ENCODE data around the gene FMNL2.

FMNL2 gene

DNA sequence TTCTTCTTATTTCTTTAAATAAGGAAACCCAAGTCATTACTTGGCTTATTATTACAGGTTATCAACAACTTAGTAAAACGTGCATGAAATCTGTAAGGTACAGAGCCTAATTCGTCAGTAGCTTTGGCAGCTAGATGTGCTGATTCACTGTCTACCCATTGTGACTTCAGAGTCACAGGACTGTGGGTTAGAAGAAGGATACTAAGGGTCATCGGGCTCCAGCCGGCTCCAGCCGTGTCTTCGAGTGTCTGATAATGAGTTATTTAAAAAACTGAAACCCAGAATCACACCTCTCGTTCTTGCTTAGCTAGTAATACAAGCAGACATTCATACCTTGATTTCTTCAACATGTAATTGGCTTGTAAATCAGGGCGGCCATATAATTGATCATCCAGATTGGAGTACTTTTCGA lies 170.5 kb downstream of the FMNL2 start:
- no peak overlapping the region for H3K4me3 ChIP-seq (ENCODE audit: control insufficient read depth, low read depth, low read length)

DNA sequence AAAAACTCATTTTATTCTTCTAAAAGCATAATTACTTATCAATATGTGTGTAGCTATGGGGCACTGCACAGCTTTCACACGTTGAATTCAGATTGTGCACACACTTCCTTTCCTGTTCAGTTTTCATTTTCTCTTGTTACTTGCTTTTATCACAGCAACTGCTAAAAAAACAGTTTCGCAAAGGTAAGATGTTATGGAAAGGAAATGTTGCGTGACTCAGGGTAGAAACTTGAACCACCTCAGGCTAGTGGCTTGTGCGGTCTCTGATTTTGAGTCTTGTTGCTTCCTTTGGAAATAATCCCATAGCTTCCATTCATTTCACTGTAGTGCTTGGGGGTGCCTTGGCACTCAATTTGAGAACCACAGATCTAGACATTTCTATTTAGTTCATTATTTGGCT lies 171.9 kb downstream of the FMNL2 start:
- TF ChIP-seq, protein P1, sequence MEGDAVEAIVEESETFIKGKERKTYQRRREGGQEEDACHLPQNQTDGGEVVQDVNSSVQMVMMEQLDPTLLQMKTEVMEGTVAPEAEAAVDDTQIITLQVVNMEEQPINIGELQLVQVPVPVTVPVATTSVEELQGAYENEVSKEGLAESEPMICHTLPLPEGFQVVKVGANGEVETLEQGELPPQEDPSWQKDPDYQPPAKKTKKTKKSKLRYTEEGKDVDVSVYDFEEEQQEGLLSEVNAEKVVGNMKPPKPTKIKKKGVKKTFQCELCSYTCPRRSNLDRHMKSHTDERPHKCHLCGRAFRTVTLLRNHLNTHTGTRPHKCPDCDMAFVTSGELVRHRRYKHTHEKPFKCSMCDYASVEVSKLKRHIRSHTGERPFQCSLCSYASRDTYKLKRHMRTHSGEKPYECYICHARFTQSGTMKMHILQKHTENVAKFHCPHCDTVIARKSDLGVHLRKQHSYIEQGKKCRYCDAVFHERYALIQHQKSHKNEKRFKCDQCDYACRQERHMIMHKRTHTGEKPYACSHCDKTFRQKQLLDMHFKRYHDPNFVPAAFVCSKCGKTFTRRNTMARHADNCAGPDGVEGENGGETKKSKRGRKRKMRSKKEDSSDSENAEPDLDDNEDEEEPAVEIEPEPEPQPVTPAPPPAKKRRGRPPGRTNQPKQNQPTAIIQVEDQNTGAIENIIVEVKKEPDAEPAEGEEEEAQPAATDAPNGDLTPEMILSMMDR (conservative IDR thresholded peaks at IDR 0.05; ENCODE audit: control insufficient read depth, insufficient read depth, low read depth, low read length), result no peak
- H3K4me3 ChIP-seq (ENCODE audit: control insufficient read depth, low read depth, low read length), result no peak overlapping the region
- peak; percentile 46 for DNase-seq (ENCODE audit: low read depth)

More for the DNA sequence above, 170.5 kb downstream of the FMNL2 start:
- TF ChIP-seq, protein P1 (conservative IDR thresholded peaks at IDR 0.05; ENCODE audit: control insufficient read depth, insufficient read depth, low read depth, low read length), result no peak
- DNase-seq (ENCODE audit: low read depth), result peak; percentile 89

DNA sequence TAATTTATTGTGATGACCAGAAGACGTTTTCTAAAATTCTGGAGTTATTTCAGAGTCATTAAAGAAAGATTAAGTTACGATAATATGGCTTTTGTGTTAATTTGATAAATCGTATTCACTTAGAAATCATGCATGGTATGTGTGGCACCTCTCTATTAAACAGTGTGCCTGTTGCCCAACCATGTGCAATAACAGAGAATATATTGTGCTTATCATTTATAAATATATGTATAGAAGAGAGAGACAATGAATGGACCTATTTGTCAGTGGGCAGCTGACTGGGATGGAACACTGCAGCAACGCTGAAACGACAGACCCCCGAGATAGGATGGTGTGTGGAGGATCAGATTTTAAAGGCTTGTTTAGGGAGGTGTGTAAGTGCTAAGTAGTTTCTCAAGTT lies 172.9 kb downstream of the FMNL2 start:
- H3K4me3 ChIP-seq (ENCODE audit: control insufficient read depth, low read depth, low read length), result no peak overlapping the region
- TF ChIP-seq, protein P1 (conservative IDR thresholded peaks at IDR 0.05; ENCODE audit: control insufficient read depth, insufficient read depth, low read depth, low read length), result no peak
- no peak for DNase-seq (ENCODE audit: low read depth)

DNA sequence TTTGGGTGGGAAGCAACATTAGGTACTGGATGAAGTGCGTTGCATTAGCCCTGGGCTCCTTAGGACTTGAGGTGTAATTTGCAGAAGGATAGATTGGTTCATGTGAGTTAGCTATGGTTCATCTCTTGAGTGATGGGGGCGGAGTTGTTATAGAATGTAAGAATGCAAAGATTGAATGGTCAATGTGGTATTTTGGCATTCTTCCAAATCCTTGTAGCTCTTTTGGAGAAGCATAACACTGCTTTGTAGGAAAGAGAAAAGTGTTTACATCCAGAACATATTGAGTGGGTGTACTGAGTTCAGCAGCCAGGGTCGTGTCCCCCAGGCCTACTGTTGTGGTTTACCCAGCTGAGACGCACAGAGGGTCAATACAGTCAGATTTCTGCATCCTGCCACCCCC lies 173.5 kb downstream of the FMNL2 start:
- H3K4me3 ChIP-seq (ENCODE audit: control insufficient read depth, low read depth, low read length), result no peak overlapping the region
- TF ChIP-seq, protein P1 (conservative IDR thresholded peaks at IDR 0.05; ENCODE audit: control insufficient read depth, insufficient read depth, low read depth, low read length), result no peak
- DNase-seq (ENCODE audit: low read depth), result peak; percentile 57

DNA sequence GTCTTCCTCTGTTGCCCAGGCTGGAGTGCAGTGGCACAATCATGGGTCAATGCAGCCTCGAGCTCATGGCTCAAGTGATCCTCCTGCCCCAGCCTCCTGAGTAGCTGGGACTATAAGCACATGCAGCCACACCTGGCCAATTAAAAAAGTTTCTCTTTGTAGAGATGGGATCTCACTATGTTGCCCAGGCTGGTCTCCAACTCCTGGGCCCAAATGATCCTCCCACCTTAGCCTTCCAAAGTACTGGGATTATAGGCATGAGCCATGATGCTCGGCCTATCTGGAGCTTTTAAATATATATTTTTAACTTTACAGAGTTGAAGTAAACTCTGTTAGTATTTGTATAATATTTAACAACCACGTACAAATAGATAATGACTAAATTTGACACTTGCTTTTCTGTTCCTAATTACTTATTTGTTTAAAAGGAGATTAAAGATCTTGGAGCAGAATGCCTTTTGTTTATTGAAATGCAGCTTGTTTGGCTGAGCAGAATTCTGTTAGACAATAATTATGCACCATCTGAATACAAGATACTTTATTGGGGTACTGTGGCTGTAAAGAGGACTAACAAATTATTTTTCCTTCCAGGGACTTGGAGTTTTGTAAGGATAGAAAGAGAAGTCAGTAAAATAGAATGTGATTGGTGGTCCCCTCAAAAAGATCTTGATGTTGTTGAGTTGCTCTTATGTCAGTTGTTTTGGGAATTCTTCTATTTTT lies 175.0 kb downstream of the FMNL2 start:
- H3K4me3 ChIP-seq (ENCODE audit: control insufficient read depth, low read depth, low read length), result no peak overlapping the region
- TF ChIP-seq, protein P1 (conservative IDR thresholded peaks at IDR 0.05; ENCODE audit: control insufficient read depth, insufficient read depth, low read depth, low read length), result no peak
- DNase-seq (ENCODE audit: low read depth), result no peak

DNA sequence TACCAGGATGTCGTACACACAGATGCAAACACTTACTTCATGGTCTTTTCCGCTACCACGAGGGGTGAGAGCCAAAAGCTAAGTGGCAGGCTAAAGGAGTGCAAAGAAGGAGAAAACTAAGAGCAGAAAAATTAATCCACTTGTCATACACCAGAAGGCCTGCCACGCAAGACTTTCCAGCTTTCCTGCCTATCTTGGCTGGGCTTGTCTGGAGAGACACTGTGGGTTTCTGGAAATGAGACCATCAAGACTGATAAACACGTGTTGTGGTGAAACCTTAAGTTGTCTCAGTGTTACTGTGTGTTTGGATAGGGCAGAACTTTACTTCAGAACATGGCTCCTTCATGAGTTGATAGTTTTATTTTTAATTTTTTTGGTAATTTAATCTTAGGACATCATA lies 175.6 kb downstream of the FMNL2 start:
- TF ChIP-seq, protein P1 (conservative IDR thresholded peaks at IDR 0.05; ENCODE audit: control insufficient read depth, insufficient read depth, low read depth, low read length), result no peak
- DNase-seq (ENCODE audit: low read depth), result no peak
- no peak overlapping the region for H3K4me3 ChIP-seq (ENCODE audit: control insufficient read depth, low read depth, low read length)

Measured in fibroblast of mammary gland (primary cell).